Loucy (cell line): ENCODE measurements around the gene RRAD.

ENCODE experiments used
- H2AFZ ChIP-seq: fragments of 200-600 bp; sonication (generic); 2 replicates; pipeline ENCODE4 v1.6.0; 2016; ENCODE audit warnings: antibody characterized with exemption, mild to moderate bottlenecking, low read length, moderate library complexity
- H3F3A ChIP-seq: fragments of 200-600 bp; 2 replicates; pipeline ENCODE4 v1.6.0; 2016; ENCODE audit warnings: antibody characterized with exemption, low read depth, mild to moderate bottlenecking
- H3K27me3 ChIP-seq: fragments of 200-600 bp; sonication (generic); 2 replicates; pipeline ENCODE4 v1.6.1; 2014; ENCODE audit warnings: low read length, mild to moderate bottlenecking; ENCODE audit not compliant: insufficient read depth, poor library complexity, severe bottlenecking
- H3K36me3 ChIP-seq: fragments of 200-600 bp; sonication (generic); 2 replicates; pipeline ENCODE4 v1.6.1; 2016; ENCODE audit warnings: low read length; ENCODE audit not compliant: insufficient read depth
- H3K4me1 ChIP-seq: fragments of 200-600 bp; sonication (generic); 2 replicates; pipeline ENCODE4 v1.5.1; 2014; ENCODE audit warnings: low read length, mild to moderate bottlenecking; ENCODE audit not compliant: insufficient read depth, poor library complexity, severe bottlenecking
- H3K4me2 ChIP-seq: fragments of 200-600 bp; sonication (generic); 2 replicates; pipeline ENCODE4 v1.6.0; 2014; ENCODE audit warnings: antibody characterized with exemption, low read length, low read depth, mild to moderate bottlenecking; ENCODE audit not compliant: poor library complexity, severe bottlenecking
- H3K4me3 ChIP-seq: fragments of 200-600 bp; sonication (generic); 2 replicates; pipeline ENCODE4 v1.5.1; 2014; ENCODE audit warnings: low read length, mild to moderate bottlenecking, mixed read lengths; ENCODE audit not compliant: poor library complexity, severe bottlenecking
- H3K79me2 ChIP-seq: fragments of 200-600 bp; sonication (generic); 2 replicates; pipeline ENCODE4 v1.6.1; 2014; ENCODE audit warnings: low read length; ENCODE audit not compliant: insufficient read depth
- H3K9ac ChIP-seq: fragments of 200-600 bp; sonication (generic); 2 replicates; pipeline ENCODE4 v1.6.0; 2014; ENCODE audit warnings: mild to moderate bottlenecking, low read depth, low read length, moderate library complexity; ENCODE audit not compliant: poor library complexity, severe bottlenecking
- H3K9me2 ChIP-seq: fragments of 200-600 bp; sonication (generic); replicated peaks from 2 replicates; pipeline ENCODE4 v1.6.1; 2016; ENCODE audit warnings: low read depth, low read length, mixed read lengths
- H3K9me3 ChIP-seq: fragments of 200-600 bp; sonication (generic); 2 replicates; pipeline ENCODE4 v1.6.1; 2014; ENCODE audit warnings: mild to moderate bottlenecking, antibody characterized with exemption, low read length, low read depth; ENCODE audit not compliant: insufficient read depth
- H4K20me1 ChIP-seq: fragments of 200-600 bp; sonication (generic); 2 replicates; pipeline ENCODE4 v1.6.0; 2014; ENCODE audit warnings: antibody characterized with exemption, low read length, mild to moderate bottlenecking; ENCODE audit not compliant: insufficient read depth, poor library complexity, severe bottlenecking
- EZH2phosphoT487 ChIP-seq: fragments of 200-600 bp; IDR thresholded peaks from 2 replicates; pipeline ENCODE4 v1.6.1; 2018; ENCODE audit warnings: antibody characterized with exemption, mild to moderate bottlenecking, moderate library complexity, borderline replicate concordance
- TF ChIP-seq, protein P1 (sequence below): fragments of 200-600 bp; sonication (generic); conservative IDR thresholded peaks from 2 replicates; pipeline ENCODE4 v1.5.1; 2014; ENCODE audit warnings: mild to moderate bottlenecking, antibody characterized with exemption, low read length

The RRAD gene

DNA sequence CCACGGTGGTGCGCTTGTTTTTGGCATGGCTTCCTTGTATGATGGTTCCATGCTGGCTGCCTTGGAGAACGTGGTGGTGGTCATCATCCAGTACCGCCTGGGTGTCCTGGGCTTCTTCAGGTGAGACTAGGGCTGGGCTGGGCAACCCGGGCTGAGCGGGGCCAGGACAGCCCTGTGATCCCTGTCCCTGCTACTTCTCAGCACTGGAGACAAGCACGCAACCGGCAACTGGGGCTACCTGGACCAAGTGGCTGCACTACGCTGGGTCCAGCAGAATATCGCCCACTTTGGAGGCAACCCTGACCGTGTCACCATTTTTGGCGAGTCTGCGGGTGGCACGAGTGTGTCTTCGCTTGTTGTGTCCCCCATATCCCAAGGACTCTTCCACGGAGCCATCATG, 14.9 kb upstream of the RRAD start:
- Histone ChIP-seq H3K9me2 (no peaks in the 10 kb centered on the region), H3K4me2 (no peak overlapping the region), H3F3A (no peaks in the 10 kb centered on the region), H2AFZ (no peak overlapping the region), H4K20me1 (no peaks in the 10 kb centered on the region), H3K9me3 (no peaks in the 10 kb centered on the region), H3K27me3 (no peaks in the 10 kb centered on the region), H3K4me3 (no peak overlapping the region), H3K36me3 (peaks cover 14% of the 10 kb centered on the region; the same call in 1 of the 2 replicates), H3K9ac (no peak overlapping the region), H3K79me2 (peaks cover 17% of the 10 kb centered on the region), H3K4me1 (peaks cover 20% of the 10 kb centered on the region)
- TF ChIP-seq, protein P1, sequence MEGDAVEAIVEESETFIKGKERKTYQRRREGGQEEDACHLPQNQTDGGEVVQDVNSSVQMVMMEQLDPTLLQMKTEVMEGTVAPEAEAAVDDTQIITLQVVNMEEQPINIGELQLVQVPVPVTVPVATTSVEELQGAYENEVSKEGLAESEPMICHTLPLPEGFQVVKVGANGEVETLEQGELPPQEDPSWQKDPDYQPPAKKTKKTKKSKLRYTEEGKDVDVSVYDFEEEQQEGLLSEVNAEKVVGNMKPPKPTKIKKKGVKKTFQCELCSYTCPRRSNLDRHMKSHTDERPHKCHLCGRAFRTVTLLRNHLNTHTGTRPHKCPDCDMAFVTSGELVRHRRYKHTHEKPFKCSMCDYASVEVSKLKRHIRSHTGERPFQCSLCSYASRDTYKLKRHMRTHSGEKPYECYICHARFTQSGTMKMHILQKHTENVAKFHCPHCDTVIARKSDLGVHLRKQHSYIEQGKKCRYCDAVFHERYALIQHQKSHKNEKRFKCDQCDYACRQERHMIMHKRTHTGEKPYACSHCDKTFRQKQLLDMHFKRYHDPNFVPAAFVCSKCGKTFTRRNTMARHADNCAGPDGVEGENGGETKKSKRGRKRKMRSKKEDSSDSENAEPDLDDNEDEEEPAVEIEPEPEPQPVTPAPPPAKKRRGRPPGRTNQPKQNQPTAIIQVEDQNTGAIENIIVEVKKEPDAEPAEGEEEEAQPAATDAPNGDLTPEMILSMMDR, result no peak
- TF ChIP-seq EZH2phosphoT487, result no peak

DNA sequence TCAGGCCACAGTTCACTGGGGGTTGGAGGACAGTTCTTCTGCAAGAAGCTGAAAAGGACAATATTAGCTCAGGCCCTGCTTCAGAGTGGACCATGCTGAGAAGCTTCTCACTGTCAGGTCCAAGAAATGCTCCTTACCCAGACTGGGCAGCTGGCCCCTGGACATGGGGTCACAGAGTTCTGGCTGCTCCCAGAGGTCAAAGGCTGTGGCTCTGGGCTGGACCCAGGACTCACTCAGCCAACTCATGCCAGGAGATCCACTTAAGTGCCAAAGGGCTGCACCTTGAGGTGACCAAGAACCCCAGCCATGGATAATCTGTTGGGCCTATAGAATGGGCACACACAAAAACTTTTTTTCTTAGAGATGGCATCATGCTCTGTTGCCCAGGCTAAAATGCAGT, 14.0 kb upstream of the RRAD start:
- Histone ChIP-seq H3K4me1 (peaks cover 20% of the 10 kb centered on the region), H4K20me1 (no peaks in the 10 kb centered on the region), H3K4me3 (no peak overlapping the region), H3K27me3 (no peaks in the 10 kb centered on the region), H3K9me2 (no peaks in the 10 kb centered on the region), H3K4me2 (no peak overlapping the region), H3K79me2 (peaks cover 26% of the 10 kb centered on the region), H2AFZ (no peak overlapping the region), H3K9me3 (no peaks in the 10 kb centered on the region), H3K9ac (no peak overlapping the region), H3F3A (no peaks in the 10 kb centered on the region), H3K36me3 (peaks cover 14% of the 10 kb centered on the region; the same call in 1 of the 2 replicates)
- TF ChIP-seq EZH2phosphoT487, result no peak
- TF ChIP-seq, protein P1, result no peak

DNA sequence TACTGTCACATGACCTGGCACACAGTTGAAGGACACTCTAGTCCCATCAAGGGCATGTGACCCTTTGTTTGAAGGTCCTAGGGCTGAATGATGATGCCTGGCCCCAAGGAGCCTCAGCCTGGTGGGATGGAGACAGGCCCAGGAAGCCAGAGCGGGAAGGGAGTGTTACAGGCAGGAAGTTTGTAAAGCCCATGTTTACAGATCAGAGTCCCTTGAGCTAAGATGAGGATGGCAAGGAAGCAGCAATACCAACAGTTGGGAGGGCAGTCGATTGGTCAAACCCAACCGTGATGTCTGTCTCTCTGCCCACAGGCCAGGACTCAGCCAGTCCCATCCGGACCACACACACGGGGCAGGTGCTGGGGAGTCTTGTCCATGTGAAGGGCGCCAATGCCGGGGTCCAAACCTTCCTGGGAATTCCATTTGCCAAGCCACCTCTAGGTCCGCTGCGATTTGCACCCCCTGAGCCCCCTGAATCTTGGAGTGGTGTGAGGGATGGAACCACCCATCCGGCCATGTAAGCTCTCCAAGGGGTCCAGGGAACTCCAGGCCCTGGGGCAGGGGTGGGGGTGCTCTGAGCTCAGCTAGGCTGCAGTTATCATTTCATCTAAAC, 12.5 kb upstream of the RRAD start:
- H2AFZ ChIP-seq, result no peak overlapping the region
- no peak for TF ChIP-seq EZH2phosphoT487
- TF ChIP-seq, protein P1, result no peak
- H3F3A ChIP-seq, result no peaks in the 10 kb centered on the region
- no peaks in the 10 kb centered on the region for H3K27me3 ChIP-seq
- peaks cover 9% of the 10 kb centered on the region for H4K20me1 ChIP-seq
- H3K36me3 ChIP-seq, result peaks cover 14% of the 10 kb centered on the region; the same call in 1 of the 2 replicates
- H3K9ac ChIP-seq, result peak overlapping the region; percentile 97
- no peaks in the 10 kb centered on the region for H3K9me3 ChIP-seq
- H3K79me2 ChIP-seq, result peaks cover 40% of the 10 kb centered on the region
- no peaks in the 10 kb centered on the region for H3K9me2 ChIP-seq
- peak overlapping the region; percentile 99 for H3K4me2 ChIP-seq
- no peak overlapping the region for H3K4me3 ChIP-seq
- H3K4me1 ChIP-seq, result peaks cover 28% of the 10 kb centered on the region
